ENCODE results near the gene NDUFS4. TPM values are rescaled to one million over a fixed set of nuclear protein-coding genes. Genes with fewer than 3 reads are reported as not detected.

The NDUFS4 gene
- total and polyA plus RNA-seq, 7 donors, result 106 to 179 (median 136) TPM

GRCh38 chr5:53582225-53582624 lies 21.8 kb downstream of the NDUFS4 start:
- intact Hi-C loops (cut with DNase I), result no loop called here
- H3K4me1 ChIP-seq, result peaks cover 0 to 18% (median 8%) of the 10 kb centered on the region in 4 donors
- H3K27me3 ChIP-seq, result no peaks in the 10 kb centered on the region
- no peak overlapping the region for H3K27ac ChIP-seq
- no peak for DNase-seq
- no peaks in the 10 kb centered on the region for H3K36me3 ChIP-seq
- TF ChIP-seq EP300 (IDR thresholded peaks at IDR 0.05) (no peak), POLR2AphosphoS5 (IDR thresholded peaks at IDR 0.05) (no peak), POLR2A (IDR thresholded peaks at IDR 0.05) (no peak)
- TF ChIP-seq, protein P1, sequence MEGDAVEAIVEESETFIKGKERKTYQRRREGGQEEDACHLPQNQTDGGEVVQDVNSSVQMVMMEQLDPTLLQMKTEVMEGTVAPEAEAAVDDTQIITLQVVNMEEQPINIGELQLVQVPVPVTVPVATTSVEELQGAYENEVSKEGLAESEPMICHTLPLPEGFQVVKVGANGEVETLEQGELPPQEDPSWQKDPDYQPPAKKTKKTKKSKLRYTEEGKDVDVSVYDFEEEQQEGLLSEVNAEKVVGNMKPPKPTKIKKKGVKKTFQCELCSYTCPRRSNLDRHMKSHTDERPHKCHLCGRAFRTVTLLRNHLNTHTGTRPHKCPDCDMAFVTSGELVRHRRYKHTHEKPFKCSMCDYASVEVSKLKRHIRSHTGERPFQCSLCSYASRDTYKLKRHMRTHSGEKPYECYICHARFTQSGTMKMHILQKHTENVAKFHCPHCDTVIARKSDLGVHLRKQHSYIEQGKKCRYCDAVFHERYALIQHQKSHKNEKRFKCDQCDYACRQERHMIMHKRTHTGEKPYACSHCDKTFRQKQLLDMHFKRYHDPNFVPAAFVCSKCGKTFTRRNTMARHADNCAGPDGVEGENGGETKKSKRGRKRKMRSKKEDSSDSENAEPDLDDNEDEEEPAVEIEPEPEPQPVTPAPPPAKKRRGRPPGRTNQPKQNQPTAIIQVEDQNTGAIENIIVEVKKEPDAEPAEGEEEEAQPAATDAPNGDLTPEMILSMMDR (IDR thresholded peaks at IDR 0.05), result no peak
- WGBS, 2 donors, result 81 to 85% methylated on average over 4 of the region's 4 CpGs
- no peak overlapping the region for H3K4me3 ChIP-seq
- no peaks in the 10 kb centered on the region for H3K9me3 ChIP-seq

- H3K36me3 ChIP-seq, result no peaks in the 10 kb centered on the region
- peaks cover 0 to 19% (median 0%) of the 10 kb centered on the region in 4 donors for H3K4me1 ChIP-seq
- no peak for DNase-seq
- H3K27me3 ChIP-seq, result no peaks in the 10 kb centered on the region
- H3K4me3 ChIP-seq, result no peak overlapping the region
- intact Hi-C loops (cut with DNase I), result no loop called here
- TF ChIP-seq POLR2AphosphoS5 (IDR thresholded peaks at IDR 0.05) (no peak), EP300 (IDR thresholded peaks at IDR 0.05) (no peak), POLR2A (IDR thresholded peaks at IDR 0.05) (no peak)
- TF ChIP-seq, protein P1 (IDR thresholded peaks at IDR 0.05), result no peak
- no peak overlapping the region for H3K27ac ChIP-seq
- H3K9me3 ChIP-seq, result no peaks in the 10 kb centered on the region
- 94 to 96% methylated on average over 1 of the region's 1 CpG for WGBS, 2 donors
Observed at GRCh38 chr5:53590759-53591158, 30.3 kb downstream of the NDUFS4 start.

DNA sequence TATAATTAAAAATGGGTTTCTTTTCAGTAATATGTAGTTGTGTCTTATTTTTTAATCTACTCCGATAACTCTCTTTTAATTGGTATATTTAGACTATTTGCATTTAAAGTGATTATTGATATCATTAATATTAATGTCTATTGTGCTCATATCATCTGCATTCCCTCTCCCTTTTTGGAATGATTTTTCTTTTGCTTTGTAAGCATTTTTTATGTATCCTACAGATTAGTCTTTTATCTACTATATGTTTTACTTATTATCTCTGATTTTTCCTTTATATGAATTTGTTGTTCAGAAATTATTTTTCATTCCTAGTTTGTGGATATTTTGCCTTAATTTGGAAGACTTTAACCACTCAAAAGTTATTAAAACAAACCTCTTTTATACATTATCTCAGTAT lies 34.0 kb downstream of the NDUFS4 start:
- no peak for TF ChIP-seq POLR2A (IDR thresholded peaks at IDR 0.05)
- TF ChIP-seq EP300 (IDR thresholded peaks at IDR 0.05), result no peak
- TF ChIP-seq, protein P1 (IDR thresholded peaks at IDR 0.05), result no peak
- no peak for TF ChIP-seq POLR2AphosphoS5 (IDR thresholded peaks at IDR 0.05)
- no peaks in the 10 kb centered on the region for H3K27me3 ChIP-seq
- no peaks in the 10 kb centered on the region for H3K36me3 ChIP-seq
- no peak overlapping the region for H3K27ac ChIP-seq
- 95% methylated on average over 1 of the region's 1 CpG for WGBS, 2 donors
- H3K4me3 ChIP-seq, result no peak overlapping the region
- no peaks in the 10 kb centered on the region for H3K9me3 ChIP-seq
- no peak for DNase-seq
- intact Hi-C loops (cut with DNase I), result no loop called here
- H3K4me1 ChIP-seq, result peaks cover 0 to 19% (median 0%) of the 10 kb centered on the region in 4 donors

DNA sequence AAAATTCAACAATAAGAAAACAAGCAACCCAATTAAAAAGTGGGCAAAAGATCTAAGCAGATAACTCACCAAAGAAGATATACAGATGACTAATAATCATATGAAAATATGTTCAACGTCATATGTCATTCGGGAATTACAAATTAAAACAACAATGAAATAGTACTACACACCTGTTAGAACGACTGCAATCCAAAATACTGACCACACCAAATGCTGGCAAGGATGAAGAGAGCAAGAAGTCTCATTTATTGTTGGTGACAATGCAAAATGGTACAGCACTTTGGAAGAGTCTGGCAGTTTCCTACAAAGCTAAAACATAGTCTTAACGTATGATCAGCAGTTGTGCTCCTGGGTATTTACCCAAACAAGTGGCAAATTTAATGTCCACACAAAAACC lies 37.5 kb downstream of the NDUFS4 start:
- intact Hi-C loops (cut with DNase I), result no loop called here
- Histone ChIP-seq H3K27me3 (no peaks in the 10 kb centered on the region), H3K36me3 (no peaks in the 10 kb centered on the region), H3K4me3 (no peak overlapping the region), H3K4me1 (peaks cover 0 to 16% (median 3%) of the 10 kb centered on the region in 4 donors), H3K27ac (no peak overlapping the region), H3K9me3 (no peaks in the 10 kb centered on the region)
- DNase-seq, result no peak
- WGBS, 2 donors, result 92 to 93% methylated on average over 4 of the region's 4 CpGs
- TF ChIP-seq, protein P1 (IDR thresholded peaks at IDR 0.05), result no peak
- TF ChIP-seq POLR2AphosphoS5 (IDR thresholded peaks at IDR 0.05) (no peak), EP300 (IDR thresholded peaks at IDR 0.05) (no peak), POLR2A (IDR thresholded peaks at IDR 0.05) (no peak)

DNA sequence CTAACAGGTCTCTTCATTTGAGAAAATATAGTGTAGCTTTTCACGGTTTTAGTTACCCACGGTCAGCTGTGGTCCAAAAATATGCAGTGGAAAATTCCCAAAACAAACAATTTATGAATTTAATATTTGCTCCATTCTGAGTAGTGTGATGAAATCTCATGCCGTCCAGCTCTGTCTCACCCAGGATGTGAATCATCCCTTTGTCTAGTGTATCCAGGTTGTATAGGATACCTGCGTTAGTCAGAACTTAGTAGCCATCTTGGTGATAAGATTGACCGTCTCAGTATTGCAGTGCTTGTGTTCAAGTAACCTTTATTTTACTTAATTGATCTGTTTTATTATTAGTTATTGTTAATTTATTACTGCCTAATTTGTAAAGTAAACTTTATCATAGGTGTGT lies 41.1 kb downstream of the NDUFS4 start:
- H3K4me3 ChIP-seq, result no peak overlapping the region
- no peak for TF ChIP-seq EP300 (IDR thresholded peaks at IDR 0.05)
- no peak for TF ChIP-seq POLR2A (IDR thresholded peaks at IDR 0.05)
- TF ChIP-seq, protein P1 (IDR thresholded peaks at IDR 0.05), result no peak
- TF ChIP-seq POLR2AphosphoS5 (IDR thresholded peaks at IDR 0.05), result no peak
- intact Hi-C loops (cut with DNase I), result no loop called here
- DNase-seq, result no peak
- H3K27ac ChIP-seq, result no peak overlapping the region
- 90 to 92% methylated on average over 5 of the region's 5 CpGs for WGBS, 2 donors
- H3K27me3 ChIP-seq, result no peaks in the 10 kb centered on the region
- H3K9me3 ChIP-seq, result no peaks in the 10 kb centered on the region
- peaks cover 0 to 22% (median 3%) of the 10 kb centered on the region in 4 donors for H3K36me3 ChIP-seq
- H3K4me1 ChIP-seq, result peaks cover 0 to 17% (median 6%) of the 10 kb centered on the region in 4 donors

Measured in sigmoid colon (tissue), 7 donors.